ENCODE data around the gene RGP1.

Gene RGP1

DNA sequence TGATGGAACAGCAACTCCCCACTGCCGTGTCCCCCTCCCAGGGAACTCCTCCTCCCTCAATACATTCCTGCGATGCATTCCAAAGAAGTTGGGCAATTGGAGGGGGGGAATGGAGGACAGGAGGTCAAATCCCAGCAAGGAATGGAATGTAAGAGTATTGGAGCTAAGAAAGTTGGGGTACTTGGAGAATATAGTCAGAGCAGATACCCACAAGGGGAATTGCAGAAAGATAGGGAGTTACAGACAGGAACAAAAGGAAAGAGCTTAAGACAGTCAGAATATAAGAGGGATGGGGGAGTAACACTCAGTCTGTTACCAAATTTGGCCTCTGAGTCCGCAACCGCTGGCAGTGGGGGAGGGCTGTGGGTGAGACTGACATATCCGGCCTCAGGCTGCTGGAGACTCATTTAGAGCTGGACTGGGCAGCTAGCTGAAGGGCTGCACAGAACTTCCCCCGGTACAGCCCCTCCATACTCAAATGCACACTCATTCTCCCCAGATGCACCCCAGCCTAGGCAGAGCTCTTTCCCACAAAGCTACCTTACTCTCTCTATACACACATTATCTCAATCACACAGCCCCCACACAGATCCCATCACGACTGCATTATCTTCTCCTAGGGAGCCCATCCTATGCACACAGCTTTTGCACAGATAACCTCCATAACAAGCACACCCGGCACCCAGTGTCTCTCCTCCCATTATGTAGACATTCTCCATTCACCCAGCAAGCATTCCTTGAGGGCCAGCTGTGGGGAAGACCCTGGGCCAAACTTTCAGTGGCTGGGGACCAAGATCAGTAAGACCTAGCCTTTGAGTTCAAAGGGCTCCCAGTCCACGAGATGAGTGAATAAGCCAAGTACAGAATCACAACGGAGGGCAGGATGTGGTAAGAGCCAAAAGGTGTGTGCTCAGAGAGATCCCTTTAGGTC, 20.8 kb upstream of the RGP1 start:
- peak; percentile 87 for DNase-seq (ENCODE audit: low read depth, low spot score)
- TF ChIP-seq, protein P1, sequence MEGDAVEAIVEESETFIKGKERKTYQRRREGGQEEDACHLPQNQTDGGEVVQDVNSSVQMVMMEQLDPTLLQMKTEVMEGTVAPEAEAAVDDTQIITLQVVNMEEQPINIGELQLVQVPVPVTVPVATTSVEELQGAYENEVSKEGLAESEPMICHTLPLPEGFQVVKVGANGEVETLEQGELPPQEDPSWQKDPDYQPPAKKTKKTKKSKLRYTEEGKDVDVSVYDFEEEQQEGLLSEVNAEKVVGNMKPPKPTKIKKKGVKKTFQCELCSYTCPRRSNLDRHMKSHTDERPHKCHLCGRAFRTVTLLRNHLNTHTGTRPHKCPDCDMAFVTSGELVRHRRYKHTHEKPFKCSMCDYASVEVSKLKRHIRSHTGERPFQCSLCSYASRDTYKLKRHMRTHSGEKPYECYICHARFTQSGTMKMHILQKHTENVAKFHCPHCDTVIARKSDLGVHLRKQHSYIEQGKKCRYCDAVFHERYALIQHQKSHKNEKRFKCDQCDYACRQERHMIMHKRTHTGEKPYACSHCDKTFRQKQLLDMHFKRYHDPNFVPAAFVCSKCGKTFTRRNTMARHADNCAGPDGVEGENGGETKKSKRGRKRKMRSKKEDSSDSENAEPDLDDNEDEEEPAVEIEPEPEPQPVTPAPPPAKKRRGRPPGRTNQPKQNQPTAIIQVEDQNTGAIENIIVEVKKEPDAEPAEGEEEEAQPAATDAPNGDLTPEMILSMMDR (IDR thresholded peaks at IDR 0.05; ENCODE audit: low read depth, low read length) = no peak
- in situ Hi-C loops (cut with HindIII; ENCODE audit: low sequenced_read_pairs) = no loop called here
- peak overlapping the region; percentile 38 for H3K4me3 ChIP-seq (ENCODE audit: low read depth, low read length)

DNA sequence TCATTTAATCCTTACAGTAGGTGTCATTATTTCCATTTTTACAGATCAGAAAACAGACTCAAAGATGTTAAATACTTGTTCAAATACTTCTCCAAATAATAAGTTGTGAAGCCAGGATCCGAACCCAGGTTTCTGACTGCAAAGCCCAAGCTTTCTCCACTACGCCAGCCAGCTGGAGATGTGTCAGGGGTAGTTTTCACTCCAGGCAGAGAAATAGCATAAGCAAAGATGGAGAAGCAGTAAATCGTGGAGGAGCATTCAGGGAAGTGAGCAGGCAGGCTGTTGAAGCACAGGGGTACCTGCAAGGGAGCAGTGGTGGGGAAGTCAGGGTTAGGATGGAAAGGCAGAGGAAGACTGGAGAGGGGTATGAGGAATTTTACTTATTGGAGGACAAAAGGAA, 20.0 kb upstream of the RGP1 start:
- TF ChIP-seq, protein P1 (IDR thresholded peaks at IDR 0.05; ENCODE audit: low read depth, low read length) = no peak
- in situ Hi-C loops (cut with HindIII; ENCODE audit: low sequenced_read_pairs) = no loop called here
- peak overlapping the region; percentile 93 for H3K4me3 ChIP-seq (ENCODE audit: low read depth, low read length)
- DNase-seq (ENCODE audit: low read depth, low spot score) = no peak

- H3K4me3 ChIP-seq (ENCODE audit: low read depth, low read length) = peak overlapping the region; percentile 93
- DNase-seq (ENCODE audit: low read depth, low spot score) = peak; percentile 75
- in situ Hi-C loops (cut with HindIII; ENCODE audit: low sequenced_read_pairs) = no loop called here
Measured at GRCh38 chr9:35729700-35730485, 19.2 kb upstream of the RGP1 start.

DNA sequence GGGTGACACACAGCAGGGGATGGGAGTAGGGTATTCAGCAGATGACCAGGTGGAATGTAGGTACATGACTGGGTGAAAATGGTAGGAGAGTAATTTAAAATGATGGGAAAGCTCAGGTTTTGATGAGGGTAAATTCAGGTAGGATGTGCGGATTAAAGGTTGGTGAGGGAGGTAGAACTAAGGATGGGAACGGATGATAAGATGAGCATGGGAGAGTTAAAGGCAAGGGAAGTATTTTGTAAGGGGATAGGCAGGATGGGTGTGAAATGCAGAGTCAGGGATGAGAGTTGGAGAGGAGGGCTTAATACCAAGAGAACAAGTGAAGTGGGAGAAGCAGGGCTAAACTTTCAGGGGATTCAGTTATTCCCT, 18.6 kb upstream of the RGP1 start:
- DNase-seq (ENCODE audit: low read depth, low spot score) = no peak
- peak overlapping the region; percentile 93 for H3K4me3 ChIP-seq (ENCODE audit: low read depth, low read length)
- in situ Hi-C loops (cut with HindIII; ENCODE audit: low sequenced_read_pairs) = no loop called here
- TF ChIP-seq, protein P1 (IDR thresholded peaks at IDR 0.05; ENCODE audit: low read depth, low read length) = no peak

More at GRCh38 chr9:35729700-35730485, 19.2 kb upstream of the RGP1 start:
- TF ChIP-seq, protein P1 (IDR thresholded peaks at IDR 0.05; ENCODE audit: low read depth, low read length) = peak; percentile 68

GRCh38 chr9:35731415-35732184, 17.5 kb upstream of the RGP1 start:
- DNase-seq (ENCODE audit: low read depth, low spot score) = no peak
- in situ Hi-C loops (cut with HindIII; ENCODE audit: low sequenced_read_pairs) = no loop called here
- TF ChIP-seq, protein P1 (IDR thresholded peaks at IDR 0.05; ENCODE audit: low read depth, low read length) = no peak
- H3K4me3 ChIP-seq (ENCODE audit: low read depth, low read length) = peak overlapping the region; percentile 93

GRCh38 chr9:35732185-35732799, 16.8 kb upstream of the RGP1 start, which contains the start of the genes CREB3 and TLN1:
CREB3 (plus strand) TSS chr9:35732666; CDS start chr9:35732773, 107 bp downstream.
TLN1 (minus strand) TSS chr9:35732195; CDS start chr9:35725694, 6,501 bp downstream.
- in situ Hi-C loops (cut with HindIII; ENCODE audit: low sequenced_read_pairs) = no loop called here
- DNase-seq (ENCODE audit: low read depth, low spot score) = peak; percentile 100
- peak within 1 kb of the TSS; percentile 93 for H3K4me3 ChIP-seq (ENCODE audit: low read depth, low read length)
- TF ChIP-seq, protein P1 (IDR thresholded peaks at IDR 0.05; ENCODE audit: low read depth, low read length) = no peak
